SW 1271 (cell line): ENCODE data around the gene SLC12A9.

Experiments used
- DNase-seq, 2 experiments: peaks; one replicate each; lab custom pipeline; 2025; lab: John Stamatoyannopoulos, UW

SLC12A9 gene

DNA sequence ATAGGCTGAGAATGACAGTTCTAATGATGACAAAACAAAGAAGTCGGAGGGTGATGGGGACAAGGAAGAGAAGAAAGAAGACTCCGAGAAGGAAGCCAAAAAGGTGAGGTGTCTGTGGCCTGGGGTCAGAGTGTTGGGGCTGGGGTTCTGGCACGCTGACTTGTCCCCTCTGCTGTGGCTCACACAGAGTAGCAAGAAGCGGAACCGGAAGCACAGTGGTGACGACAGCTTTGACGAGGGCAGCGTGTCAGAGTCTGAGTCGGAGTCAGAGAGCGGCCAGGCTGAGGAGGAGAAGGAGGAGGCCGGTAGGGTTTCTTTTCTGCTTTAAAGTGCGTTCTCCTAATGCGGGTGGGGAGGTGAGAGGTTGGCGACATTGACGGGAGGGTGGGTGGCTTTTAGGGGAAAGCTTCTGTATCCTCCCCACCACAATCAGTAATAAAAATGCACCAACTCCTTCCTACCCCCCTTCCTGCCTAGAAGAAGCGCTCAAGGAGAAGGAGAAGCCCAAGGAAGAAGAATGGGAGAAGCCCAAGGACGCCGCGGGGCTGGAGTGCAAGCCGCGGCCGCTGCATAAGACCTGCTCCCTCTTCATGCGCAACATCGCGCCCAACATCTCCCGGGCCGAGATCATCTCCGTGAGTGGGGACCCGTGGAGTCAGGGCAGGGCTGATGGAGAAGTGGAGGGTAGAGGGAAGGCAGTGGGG, 32.4 kb downstream of the SLC12A9 start:
- DNase-seq = no peak

DNA sequence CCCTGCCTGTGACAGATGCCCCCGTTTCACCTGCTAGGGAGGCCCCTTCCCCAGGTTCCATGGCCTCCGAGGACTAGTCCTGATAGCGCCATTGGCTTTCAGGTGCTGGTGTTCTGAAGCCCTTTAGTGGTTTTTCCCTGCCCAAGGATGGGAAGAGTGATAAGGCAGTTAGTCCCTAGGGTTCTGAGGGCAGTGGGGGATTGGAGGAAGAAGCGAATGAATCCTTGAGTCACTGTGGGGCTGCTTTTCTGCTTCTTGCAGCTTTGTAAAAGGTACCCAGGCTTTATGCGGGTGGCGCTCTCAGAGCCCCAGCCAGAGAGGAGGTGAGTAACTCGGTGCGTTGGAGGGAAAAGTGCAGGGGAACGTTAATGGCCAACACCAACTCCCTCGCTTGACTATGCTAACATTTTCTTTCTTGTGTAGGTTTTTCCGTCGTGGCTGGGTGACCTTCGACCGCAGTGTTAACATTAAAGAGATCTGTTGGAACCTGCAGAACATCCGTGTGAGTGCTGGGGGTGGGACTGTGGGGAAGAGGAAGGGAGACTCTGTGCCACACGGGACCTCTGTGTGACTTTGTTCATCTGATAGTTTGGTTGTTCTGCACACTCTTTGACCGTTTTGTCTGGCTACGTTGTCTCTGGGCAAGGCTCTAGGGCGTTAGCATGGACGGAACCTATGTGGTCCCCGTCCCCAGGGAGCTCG, 33.1 kb downstream of the SLC12A9 start:
- DNase-seq = no peak

DNA sequence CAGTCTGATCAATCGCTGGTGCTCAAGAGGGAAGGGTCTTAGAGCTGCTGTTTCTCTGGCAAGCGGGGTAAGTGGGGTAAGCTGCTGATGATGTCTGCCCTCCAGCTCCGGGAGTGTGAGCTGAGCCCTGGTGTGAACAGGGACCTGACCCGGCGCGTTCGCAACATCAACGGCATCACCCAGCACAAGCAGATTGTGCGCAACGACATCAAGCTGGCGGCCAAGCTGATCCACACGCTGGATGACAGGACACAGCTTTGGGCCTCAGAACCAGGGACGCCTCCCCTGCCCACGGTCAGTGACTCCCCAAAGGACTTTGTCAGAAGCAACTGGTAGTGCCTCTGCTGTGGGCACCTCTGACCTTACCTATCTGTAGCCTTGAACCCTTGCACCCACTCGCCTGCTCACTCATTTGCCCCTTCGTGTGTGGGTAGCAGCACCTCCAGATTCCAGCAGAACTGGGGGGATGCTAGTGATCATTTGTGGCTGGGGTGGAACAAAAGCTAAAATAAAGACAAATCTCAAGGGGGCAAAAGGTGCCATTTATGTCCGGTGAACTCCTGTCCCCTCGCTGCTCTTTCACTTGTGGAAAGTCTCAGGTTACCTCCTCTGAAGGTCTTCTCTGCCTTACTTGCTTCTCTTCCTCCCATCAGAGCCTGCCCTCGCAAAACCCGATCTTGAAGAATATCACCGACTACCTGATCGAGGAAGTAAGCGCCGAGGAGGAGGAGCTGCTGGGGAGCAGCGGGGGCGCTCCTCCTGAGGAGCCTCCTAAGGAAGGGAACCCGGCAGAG, 33.8 kb downstream of the SLC12A9 start:
- DNase-seq = no peak

DNA sequence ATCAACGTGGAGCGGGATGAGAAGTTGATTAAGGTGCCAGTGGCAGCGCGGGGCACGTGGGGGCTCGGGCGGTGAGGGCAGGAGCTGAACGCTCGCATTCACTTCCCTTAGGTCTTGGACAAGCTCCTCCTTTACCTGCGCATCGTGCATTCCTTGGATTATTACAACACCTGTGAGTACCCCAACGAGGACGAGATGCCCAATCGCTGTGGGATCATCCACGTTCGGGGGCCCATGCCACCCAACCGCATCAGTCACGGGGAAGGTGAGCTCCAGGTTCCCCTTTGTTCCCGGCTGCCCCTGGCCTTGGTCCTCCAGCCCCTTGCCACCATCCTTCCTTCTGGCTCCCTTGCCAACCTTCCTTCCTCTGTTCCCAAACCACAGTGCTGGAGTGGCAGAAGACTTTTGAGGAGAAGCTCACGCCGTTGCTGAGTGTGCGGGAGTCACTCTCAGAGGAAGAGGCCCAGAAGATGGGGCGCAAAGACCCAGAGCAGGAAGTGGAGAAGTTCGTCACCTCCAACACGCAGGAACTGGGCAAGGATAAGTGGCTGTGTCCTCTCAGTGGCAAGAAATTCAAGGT, 34.5 kb downstream of the SLC12A9 start:
- no peak for DNase-seq

DNA sequence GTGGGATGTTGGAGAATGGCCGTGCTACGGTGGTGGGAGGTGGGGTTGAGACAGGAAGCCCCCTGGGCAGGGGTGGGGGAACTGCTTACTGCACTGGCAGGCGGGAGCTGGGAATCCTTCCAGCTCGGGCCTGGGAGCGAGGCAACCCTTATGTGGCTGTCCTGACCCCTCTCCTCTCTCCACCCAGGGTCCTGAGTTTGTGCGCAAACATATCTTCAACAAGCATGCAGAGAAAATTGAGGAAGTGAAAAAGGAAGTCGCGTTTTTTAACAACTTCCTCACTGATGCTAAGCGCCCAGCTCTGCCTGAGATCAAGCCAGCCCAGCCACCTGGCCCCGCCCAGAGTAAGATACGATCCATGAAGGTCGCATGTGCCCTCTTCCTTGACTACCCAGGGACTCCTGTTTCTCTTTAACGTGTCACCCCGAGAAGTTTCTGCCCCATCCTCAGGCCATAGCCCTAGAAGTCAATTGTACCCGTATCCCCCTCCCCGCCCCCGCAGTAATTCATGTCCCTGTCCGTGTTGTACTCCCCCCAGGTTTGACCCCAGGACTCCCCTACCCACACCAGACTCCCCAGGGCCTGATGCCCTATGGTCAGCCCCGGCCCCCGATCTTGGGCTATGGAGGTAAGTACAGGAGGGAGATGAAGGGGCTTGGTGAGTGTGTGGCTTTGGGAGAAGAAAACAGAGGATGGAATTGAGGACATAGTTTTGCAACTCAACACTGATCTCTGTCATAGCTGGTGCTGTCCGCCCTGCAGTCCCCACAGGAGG, 35.2 kb downstream of the SLC12A9 start:
- no peak for DNase-seq

DNA sequence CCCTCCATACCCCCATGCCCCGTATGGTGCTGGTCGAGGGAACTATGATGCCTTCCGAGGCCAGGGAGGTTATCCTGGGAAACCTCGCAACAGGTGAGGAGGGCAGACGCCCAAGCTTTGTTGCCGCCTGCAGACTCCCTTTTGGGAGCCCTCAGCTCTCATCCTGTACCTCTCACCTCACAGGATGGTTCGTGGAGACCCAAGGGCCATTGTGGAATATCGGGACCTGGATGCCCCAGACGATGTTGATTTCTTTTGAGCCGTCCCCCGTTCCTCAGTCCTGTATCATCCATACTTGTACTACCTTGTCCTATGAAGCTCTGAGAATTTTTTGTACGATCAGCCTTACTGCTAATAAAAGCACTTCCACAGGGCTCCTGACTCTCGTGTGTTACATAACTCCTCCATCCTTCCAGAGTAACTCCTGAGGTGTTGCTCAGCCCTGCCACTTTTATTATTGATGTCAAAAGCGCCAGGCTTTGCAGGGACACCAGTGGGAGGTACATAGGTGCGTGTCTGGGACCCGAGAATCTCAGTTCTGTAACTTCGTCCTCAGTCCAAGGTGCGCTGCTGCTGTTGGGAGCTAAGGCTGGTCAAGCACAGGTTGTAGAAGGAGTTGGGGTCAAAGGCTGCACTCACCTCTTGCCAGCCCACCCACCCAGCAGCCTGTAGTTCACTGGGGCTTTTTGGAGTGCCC, 35.9 kb downstream of the SLC12A9 start:
- DNase-seq = no peak

DNA sequence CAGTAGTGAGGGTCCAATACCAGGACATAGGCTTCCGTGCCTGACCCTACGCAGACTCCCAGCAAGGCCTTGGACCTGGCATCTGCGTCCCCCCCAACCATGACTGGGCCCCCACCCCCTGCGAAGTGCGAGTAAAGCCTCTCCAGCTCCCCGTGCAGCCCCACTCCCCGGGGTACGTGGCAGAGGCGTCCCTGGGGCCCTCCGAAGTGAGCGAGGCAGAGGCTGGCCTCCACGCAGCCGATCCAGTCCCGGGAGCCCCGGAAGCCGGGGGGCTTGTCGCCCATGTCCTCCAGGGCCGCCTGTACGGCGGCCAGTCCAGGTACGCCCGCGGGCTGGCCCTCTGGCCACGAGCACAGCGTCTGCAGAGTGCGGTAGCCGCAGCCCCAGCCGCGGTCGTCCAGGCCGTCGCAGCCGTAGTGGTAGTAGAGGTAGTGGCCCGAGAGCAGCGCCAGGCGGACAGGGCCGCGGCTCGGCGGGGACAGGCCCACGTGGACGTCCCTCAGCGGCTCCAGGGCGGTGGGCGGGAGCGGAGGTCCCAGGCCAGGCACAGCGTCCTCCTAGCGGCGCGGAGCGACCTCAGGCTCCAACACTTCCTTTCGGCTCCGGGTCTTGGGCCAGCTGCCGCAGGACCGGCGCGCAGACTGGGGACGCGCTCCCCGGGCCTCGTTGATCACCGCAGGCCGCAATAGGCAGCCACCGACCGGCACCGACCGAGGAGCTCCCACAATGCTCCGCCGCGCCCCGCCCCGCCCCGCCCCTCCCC, 36.7 kb downstream of the SLC12A9 start, which contains the start of gene UFSP1:
Gene UFSP1 (minus strand): TSS at position 728 of the 763 bp plus-strand sequence. CDS start 444 bp downstream, at position 284.
- DNase-seq = no peak

DNA sequence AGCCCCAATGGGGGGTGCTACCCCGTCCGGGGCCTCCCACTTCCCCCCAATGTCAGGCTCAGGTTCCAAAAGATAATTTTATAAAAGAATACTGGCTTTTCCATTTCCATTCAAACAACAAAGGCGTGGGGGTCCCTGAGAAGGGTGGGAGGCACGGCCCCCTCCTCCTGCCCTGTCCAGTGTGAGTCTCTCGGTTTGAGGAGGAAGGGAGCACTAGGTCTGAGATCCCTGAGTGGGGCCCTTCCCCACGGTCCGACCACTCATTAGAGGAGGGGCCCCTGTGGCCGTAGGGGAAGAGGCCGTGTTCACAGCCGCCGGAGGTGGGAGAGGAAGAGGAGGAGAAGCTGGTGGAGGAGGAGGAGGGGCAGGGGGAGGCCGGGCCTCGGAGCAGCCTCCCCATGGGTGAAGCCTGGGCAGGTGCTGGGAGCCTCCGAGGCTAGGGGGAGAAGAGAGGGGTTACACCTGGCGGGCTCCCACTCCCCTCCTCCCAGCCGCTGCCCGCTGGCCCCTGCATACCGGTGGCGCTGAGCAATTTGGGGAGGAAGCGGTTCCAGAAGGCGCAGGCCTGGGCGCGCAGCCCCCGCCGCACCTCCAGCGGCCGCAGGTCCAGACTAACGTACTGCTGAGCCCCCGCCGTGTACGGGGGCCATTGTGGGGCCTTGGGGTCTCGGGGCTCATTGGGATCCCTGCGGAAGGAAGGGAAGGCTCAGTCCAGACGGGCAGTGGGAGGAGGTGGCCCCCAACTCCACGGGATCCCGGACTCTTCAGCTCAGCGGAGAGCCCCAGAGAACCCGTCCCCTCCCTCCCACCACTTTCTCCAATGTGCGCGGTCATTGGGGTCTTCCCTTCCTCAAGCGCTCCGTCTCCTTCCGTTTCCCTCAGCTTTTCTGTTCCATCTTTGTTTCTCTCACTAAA, 38.4 kb downstream of the SLC12A9 start:
- no peak for DNase-seq

DNA sequence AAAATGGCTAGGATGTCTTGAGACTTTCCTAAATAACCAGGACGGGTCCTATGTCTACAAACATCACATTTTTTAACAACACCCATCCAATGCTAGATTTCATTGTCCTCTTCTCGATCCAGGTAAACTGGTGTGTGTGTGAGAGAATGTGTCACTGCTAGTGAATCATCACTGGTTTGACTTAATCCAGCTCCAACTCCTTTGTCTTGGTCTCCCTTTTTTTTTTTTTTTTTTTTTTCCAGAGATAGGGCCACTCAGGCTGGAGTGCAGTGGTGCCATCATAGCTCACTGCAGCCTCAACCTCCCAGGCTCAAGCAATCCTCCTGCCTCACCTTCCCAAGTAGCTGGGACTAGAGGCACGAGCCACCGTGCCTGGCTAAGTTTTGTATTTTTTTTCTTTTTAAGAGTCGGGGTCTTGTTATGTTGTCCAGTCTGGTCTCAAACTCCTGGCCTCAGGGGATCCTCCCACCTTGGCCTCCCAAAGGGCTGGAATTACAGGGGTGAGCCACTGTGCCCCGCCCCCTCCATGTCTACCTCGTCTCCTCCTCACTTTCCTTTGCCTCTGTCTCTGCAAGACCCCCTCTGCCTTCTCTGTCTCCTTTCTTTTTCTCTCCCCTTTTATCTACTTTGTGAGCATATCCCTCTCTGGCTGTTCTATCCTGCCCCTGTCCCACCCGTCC, 39.2 kb downstream of the SLC12A9 start:
- DNase-seq = no peak

DNA sequence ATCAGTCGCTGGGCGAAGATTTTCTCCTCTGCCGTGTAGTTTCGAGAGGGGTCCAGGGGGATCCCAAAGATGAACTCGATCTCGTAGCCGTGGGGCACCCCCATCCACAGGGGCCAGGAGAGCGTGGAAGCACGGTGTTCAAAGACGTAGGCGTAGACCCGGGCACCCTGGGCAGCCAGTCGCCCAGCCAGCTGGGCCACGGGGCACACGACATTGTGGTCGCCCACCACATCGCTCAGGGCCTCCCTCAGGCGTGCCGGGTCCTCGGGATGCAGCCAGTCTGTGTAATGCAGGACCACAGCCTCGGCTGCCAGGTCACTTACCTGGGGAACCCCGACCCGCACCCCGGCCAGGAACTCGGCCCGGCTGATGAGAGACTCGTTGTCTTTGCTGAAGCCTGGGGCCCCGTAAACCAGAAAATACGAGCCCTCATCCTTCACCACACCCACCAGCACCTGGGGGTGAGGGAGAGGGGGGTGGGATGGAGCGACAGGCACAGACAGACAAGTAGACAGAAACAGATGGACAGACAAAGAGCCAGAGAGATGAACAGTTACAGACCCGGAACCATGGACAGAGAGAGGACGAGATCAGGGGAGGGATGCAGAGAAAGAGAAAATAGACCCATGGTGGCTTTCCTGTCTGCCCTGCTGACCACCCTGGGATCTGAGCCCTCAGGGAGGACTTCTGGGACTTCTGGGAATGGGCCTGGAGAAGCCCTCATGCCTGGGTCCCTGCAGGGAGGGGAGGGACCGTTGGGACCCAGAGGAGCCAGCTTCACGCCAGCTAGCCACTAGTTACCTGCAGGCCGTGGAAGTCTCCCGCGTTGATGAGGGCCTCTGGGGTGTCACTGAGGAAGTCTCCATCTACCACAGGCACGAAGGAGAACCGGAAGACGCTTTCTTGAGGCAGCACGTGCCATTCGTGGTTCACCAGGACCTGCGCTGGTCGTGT, 40.1 kb downstream of the SLC12A9 start:
- DNase-seq = no peak

DNA sequence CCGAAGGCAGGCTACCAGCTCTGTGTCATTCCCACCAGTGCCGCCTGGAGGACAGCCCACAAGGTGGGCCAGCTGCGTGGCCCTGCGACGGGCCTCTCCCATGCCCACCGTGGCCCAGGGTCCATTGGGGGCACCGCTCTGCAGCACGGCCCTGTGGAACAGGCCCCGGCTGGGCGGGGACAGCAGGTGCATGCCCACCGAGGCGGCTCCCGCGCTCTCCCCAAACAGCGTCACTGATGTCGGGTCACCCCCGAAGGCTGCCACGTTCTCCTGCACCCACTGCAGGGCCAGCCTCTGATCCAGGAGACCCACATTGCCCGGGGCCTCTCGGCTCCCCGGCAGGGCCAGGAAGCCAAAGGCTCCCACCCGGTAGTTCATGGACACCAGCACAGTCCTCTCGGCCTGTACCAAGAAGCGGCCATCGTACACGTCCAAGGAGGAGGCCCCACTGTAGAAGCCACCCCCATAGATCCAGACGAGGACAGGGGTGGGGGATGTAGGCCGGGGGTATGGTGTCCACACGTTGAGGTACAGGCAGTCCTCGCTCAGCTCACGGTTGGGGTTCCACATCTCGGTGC, 40.9 kb downstream of the SLC12A9 start:
- no peak for DNase-seq

DNA sequence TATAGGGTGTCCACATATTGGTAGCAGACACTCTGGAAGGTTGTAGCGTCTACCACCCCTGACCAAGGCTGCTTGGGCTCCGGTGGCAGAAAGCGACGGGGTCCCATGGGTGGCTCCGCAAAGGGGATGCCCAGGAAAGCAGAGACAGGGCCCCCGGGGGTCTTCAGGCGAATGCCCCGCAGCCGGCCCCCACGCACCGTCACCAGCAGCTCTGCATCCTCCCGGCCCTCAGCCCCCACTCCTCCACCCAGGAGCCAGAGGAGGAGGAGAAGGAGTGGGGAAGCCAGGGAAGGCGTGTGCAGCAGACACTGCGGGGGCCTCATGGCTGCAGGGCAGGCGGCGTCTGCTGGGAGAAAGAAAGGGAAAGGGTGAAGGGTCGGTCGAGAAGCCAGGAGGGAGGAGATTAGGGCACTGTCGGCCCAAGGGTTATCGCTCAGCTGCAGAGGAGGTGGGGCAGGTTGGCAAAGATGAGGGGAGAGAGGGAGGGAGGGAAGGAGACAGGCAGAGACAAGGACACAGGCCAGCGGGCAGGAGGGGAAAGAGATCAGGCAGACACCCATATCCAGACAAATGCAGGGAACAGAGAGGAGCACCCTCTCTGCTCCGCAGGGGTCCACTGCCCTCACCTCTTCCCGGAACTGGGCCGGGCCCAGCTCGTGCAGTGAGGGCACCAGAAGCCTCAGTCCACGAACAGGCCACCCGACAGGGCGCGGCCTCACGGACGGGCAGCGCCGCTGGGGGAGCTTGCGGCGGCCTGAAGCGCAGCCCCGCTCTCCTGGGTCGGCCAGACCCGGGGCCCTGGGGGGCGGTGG, 41.6 kb downstream of the SLC12A9 start:
- no peak for DNase-seq

DNA sequence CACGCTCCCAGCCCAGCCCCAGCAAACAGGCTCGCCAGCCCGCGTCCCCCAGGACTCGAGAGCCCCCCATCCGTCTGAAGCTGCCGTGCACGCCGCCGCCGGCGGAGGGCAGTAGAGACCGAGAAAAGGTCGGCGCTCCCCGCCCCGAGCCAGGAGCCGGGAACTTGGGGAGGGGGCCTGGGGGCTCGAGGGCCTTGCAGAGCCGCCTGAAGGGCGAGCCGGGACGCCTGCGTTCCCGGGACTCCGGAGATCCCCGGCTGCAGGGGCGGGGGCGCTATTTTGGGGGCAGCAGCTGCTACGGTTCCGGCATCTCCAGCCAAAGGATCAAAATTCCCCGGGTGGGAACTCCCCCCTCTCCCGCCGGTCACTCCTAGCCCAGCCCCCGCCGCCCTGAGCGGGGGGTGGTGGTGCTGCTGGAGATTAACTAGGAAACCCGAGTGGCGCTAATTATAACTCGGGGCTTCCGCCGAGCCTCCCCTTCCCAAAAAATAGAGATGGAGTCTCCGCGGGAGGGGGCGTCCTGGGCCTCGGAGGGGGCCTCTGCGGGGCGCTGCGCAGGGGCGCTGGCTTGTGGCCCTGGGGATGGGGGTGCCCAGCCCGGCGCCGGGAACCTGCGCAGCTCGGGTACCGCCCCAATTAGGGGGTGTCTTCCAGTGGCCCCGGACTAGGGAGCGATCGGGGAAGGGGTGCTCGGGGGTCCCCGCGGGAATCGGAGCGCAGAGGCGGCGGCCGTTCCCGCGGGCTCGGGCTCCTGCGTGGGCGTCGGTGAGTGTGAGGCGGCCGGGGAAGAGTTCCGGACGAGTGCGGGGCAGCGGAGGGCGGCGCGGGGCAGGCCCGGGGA, 42.6 kb downstream of the SLC12A9 start:
- DNase-seq = no peak

DNA sequence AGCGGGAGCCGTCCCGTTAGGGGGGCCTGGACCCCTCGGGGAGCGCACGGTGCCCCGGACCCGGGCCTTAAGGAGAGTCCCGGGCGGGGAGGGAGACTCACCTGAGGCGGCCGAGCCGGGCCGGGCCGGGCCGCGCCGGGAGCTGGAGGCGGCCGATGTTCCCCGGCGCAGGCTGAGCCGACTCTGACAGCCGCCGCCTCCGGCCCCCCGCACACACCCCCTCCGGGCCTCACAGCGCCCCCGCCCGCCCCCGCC, 43.1 kb downstream of the SLC12A9 start, which contains the start of gene ACHE:
Gene ACHE (minus strand): TSS at position 188 of the 255 bp plus-strand sequence. CDS start 1,656 bp downstream, outside the sequence.
- DNase-seq = no peak
